ENCODE results near the gene ACAD10. TPM values are rescaled to one million over a fixed set of nuclear protein-coding genes. Genes with fewer than 3 reads are reported as not detected.
A peak's percentile ranks its signal among the peaks of the same experiment; 100 is the strongest.
"Not testable (repeated sequence)": the region's sequence is repeated elsewhere in the genome, so short reads cannot be mapped to it uniquely, and the experiment has no call there.

Gene ACAD10
- total RNA-seq, 2 donors from 2014 or later: 37.0 to 42.6 TPM

- Histone ChIP-seq H3K27me3 (no peaks in the 10 kb centered on the region), H3K4me1 (no peaks in the 10 kb centered on the region), H3K27ac (peak overlapping the region; percentile 18), H3K9ac (ENCODE audit: low read depth in 2 of 2, low read length in 2 of 2) (no peak overlapping the region), H3K9me3 (no peaks in the 10 kb centered on the region), H3K4me3 (no peak overlapping the region), H3K36me3 (peaks cover 8% of the 10 kb centered on the region)
- peak; percentile 56 for DNase-seq
- intact Hi-C loops (cut with DNase I): no loop called here
- TF ChIP-seq, protein P1, sequence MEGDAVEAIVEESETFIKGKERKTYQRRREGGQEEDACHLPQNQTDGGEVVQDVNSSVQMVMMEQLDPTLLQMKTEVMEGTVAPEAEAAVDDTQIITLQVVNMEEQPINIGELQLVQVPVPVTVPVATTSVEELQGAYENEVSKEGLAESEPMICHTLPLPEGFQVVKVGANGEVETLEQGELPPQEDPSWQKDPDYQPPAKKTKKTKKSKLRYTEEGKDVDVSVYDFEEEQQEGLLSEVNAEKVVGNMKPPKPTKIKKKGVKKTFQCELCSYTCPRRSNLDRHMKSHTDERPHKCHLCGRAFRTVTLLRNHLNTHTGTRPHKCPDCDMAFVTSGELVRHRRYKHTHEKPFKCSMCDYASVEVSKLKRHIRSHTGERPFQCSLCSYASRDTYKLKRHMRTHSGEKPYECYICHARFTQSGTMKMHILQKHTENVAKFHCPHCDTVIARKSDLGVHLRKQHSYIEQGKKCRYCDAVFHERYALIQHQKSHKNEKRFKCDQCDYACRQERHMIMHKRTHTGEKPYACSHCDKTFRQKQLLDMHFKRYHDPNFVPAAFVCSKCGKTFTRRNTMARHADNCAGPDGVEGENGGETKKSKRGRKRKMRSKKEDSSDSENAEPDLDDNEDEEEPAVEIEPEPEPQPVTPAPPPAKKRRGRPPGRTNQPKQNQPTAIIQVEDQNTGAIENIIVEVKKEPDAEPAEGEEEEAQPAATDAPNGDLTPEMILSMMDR (IDR thresholded peaks at IDR 0.05): no peak
Observed at GRCh38 chr12:111643427-111643826, 42.4 kb upstream of the ACAD10 start.

DNA sequence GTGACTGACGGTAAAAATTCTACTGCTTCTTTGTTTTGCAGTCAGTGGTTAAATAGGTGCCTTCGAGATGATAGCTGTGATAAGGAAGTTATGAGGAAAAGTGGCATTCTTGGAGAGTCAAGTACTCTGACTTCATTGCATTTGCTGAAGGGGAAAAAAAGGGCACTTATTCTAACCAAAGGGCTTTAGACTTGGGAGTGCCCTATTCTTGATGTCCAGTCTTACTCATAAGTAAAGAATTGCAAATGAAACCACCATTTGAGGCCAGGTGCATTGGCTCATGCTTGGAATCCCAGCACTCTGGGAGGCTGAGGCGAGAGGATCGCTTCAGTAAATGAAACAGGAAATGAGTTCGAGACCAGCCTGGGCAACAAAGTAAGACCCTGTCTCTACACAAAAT, 40.4 kb upstream of the ACAD10 start:
- intact Hi-C loops (cut with DNase I): no loop called here
- no peak overlapping the region for H3K27ac ChIP-seq
- TF ChIP-seq, protein P1 (IDR thresholded peaks at IDR 0.05): no peak
- no peaks in the 10 kb centered on the region for H3K4me1 ChIP-seq
- H3K9ac ChIP-seq (ENCODE audit: low read depth in 2 of 2, low read length in 2 of 2): no peak overlapping the region
- peaks cover 17% of the 10 kb centered on the region for H3K36me3 ChIP-seq
- DNase-seq: no peak
- no peak overlapping the region for H3K4me3 ChIP-seq
- H3K9me3 ChIP-seq: no peaks in the 10 kb centered on the region
- H3K27me3 ChIP-seq: no peaks in the 10 kb centered on the region

DNA sequence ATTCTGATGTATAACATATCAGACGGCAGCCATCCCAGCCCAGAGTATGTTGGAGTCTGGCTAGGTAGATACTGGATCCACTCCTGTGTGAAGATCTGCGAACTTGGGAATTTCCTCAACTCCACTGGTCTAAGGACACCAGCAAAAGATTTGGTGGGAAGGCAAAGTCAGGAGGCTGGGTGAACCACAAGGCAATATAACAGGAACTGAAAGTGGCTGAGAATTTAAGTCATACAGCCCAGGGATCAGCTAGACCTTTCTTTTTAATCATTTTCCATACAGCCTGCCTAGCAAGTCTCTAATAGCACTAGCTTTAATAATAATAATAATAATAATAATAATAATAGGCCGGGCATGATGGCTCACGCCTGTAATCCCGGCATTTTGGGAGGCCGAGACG, 34.9 kb upstream of the ACAD10 start:
- Histone ChIP-seq H3K9ac (ENCODE audit: low read depth in 2 of 2, low read length in 2 of 2) (no peak overlapping the region), H3K4me1 (no peaks in the 10 kb centered on the region), H3K9me3 (no peaks in the 10 kb centered on the region), H3K36me3 (peaks cover 11% of the 10 kb centered on the region), H3K4me3 (no peak overlapping the region), H3K27me3 (no peaks in the 10 kb centered on the region), H3K27ac (no peak overlapping the region)
- intact Hi-C loops (cut with DNase I): no loop called here
- DNase-seq: no peak
- TF ChIP-seq, protein P1 (IDR thresholded peaks at IDR 0.05): no peak

- DNase-seq; H3K4me3 ChIP-seq; intact Hi-C loops (cut with DNase I); H3K4me1 ChIP-seq; H3K9me3 ChIP-seq; H3K27ac ChIP-seq; H3K27me3 ChIP-seq; H3K9ac ChIP-seq (ENCODE audit: low read depth in 2 of 2, low read length in 2 of 2): not testable (repeated sequence)
- H3K36me3 ChIP-seq: peaks cover 17% of the 10 kb centered on the region
Observed at GRCh38 chr12:111652530-111652929, 33.3 kb upstream of the ACAD10 start.

DNA sequence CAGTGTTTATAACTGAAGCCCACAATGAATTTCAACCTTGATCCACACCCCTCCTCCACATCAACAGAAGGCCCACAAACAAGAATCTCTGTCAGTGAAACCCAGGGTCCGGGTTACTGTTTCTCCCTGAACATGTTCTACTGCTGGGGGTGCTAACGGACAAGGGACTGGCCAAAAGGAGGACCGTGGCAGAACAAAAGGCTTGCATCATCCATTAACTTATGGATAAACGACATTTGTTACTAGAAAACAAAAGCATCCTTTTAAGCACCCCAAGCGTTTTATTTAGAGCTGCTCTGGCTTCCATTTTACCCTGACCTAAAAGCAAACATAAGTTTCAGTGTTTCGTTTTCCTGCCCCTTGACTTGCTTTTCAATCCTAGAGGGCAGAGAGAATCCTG, 32.3 kb upstream of the ACAD10 start:
- Histone ChIP-seq H3K9ac (ENCODE audit: low read depth in 2 of 2, low read length in 2 of 2) (no peak overlapping the region), H3K9me3 (no peaks in the 10 kb centered on the region), H3K4me1 (no peaks in the 10 kb centered on the region), H3K36me3 (peaks cover 17% of the 10 kb centered on the region), H3K27me3 (no peaks in the 10 kb centered on the region), H3K27ac (no peak overlapping the region), H3K4me3 (no peak overlapping the region)
- intact Hi-C loops (cut with DNase I): no loop called here
- TF ChIP-seq, protein P1 (IDR thresholded peaks at IDR 0.05): no peak
- no peak for DNase-seq

DNA sequence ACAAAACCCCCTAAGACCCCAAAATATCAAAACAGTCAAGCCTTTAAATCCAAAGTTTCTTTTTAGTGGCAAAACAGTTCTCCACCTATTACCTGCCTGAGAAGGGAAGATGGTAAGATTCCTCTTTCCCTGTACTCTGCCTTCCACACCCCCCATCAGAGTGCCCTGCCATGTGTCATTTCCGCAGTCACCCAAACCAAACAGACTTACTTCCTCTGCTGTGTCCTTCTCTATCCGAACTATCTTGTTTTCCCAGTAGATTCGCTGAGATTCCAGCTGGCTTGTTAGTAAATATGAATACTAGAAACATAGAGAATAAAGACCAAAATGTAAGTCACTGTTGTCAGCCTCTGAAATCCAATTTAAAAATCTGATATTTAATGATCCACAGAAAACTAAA, 30.5 kb upstream of the ACAD10 start:
- H3K27ac ChIP-seq: no peak overlapping the region
- intact Hi-C loops (cut with DNase I): no loop called here
- H3K9me3 ChIP-seq: no peaks in the 10 kb centered on the region
- peaks cover 12% of the 10 kb centered on the region for H3K36me3 ChIP-seq
- H3K4me1 ChIP-seq: no peaks in the 10 kb centered on the region
- no peaks in the 10 kb centered on the region for H3K27me3 ChIP-seq
- H3K4me3 ChIP-seq: no peak overlapping the region
- DNase-seq: no peak
- no peak overlapping the region for H3K9ac ChIP-seq (ENCODE audit: low read depth in 2 of 2, low read length in 2 of 2)
- TF ChIP-seq, protein P1 (IDR thresholded peaks at IDR 0.05): no peak
